CD14-positive monocyte (primary cell): ENCODE results near the gene TNFRSF19. TPM values are rescaled to one million over a fixed set of nuclear protein-coding genes. Genes with fewer than 3 reads are reported as not detected.

Source experiments
- DNase-seq, 3 donors: peaks; one replicate each; pipeline ENCODE4 v3.0.0-alpha.2; 2011 to 2022
- H2AFZ ChIP-seq: 2 replicates; pipeline ENCODE4 v1.6.0; 2012; ENCODE audit warnings: mild to moderate bottlenecking, low read depth, low read length, inconsistent platforms; ENCODE audit not compliant: insufficient read depth, poor library complexity, severe bottlenecking
- H3K27ac ChIP-seq, 2 donors: 1 replicate in 1 of 2; 2 replicates in 1 of 2; pipeline ENCODE4 v1.5.1; 2012 to 2013; ENCODE audit warnings: low read length in 2 of 2, control low read depth in 1 of 2, inconsistent platforms in 1 of 2, low read depth in 1 of 2, mild to moderate bottlenecking in 1 of 2
- H3K27me3 ChIP-seq, 2 donors: one replicate each; pipeline versions ENCODE4 v1.6.0 to v1.6.1; 2011 to 2013; ENCODE audit warnings: low read length in 2 of 2; ENCODE audit not compliant: control insufficient read depth in 2 of 2, insufficient read depth in 2 of 2
- H3K36me3 ChIP-seq, 2 donors: replicated peaks in 1 of 2; 1 replicate in 1 of 2; 2 replicates in 1 of 2; pipeline versions ENCODE4 v1.5.1 to v1.6.1; 2012 to 2013; ENCODE audit warnings: low read length in 2 of 2, control low read depth in 1 of 2, inconsistent platforms in 1 of 2, mild to moderate bottlenecking in 1 of 2; ENCODE audit not compliant: insufficient read depth in 2 of 2, control insufficient read depth in 1 of 2
- H3K4me1 ChIP-seq, 2 donors: 1 replicate in 1 of 2; 2 replicates in 1 of 2; pipeline versions ENCODE4 v1.5.1 to v1.6.1; 2012 to 2013; ENCODE audit warnings: low read length in 2 of 2, control low read depth in 1 of 2, inconsistent platforms in 1 of 2, mild to moderate bottlenecking in 1 of 2, moderate library complexity in 1 of 2; ENCODE audit not compliant: insufficient read depth in 2 of 2, control insufficient read depth in 1 of 2
- H3K4me2 ChIP-seq: replicated peaks from 2 replicates; pipeline ENCODE3; 2012; ENCODE audit warnings: low read length, moderate library complexity, mild to moderate bottlenecking; ENCODE audit not compliant: poor library complexity, severe bottlenecking; ENCODE audit errors: extremely low read depth
- H3K4me3 ChIP-seq, 3 experiments: fragments of 200-600 bp in 1 of 3; sonication (generic) in 1 of 3; replicated peaks in 1 of 3; 1 replicate in 2 of 3; 2 replicates in 1 of 3; pipeline ENCODE4 v1.5.1; 2011 to 2013; ENCODE audit warnings: low read length in 3 of 3, mild to moderate bottlenecking in 3 of 3, control low read depth in 2 of 3, low read depth in 2 of 3, inconsistent platforms in 1 of 3, moderate library complexity in 1 of 3
- H3K79me2 ChIP-seq: 2 replicates; pipeline ENCODE4 v1.6.0; 2012; ENCODE audit warnings: mild to moderate bottlenecking, control low read depth, inconsistent platforms, low read length, moderate library complexity; ENCODE audit not compliant: insufficient read depth
- H3K9ac ChIP-seq: 2 replicates; pipeline ENCODE4 v1.6.0; 2017; ENCODE audit warnings: low read length, mild to moderate bottlenecking; ENCODE audit not compliant: insufficient read depth, poor library complexity, severe bottlenecking
- H3K9me3 ChIP-seq, 2 donors: replicated peaks in 1 of 2; 1 replicate in 1 of 2; 2 replicates in 1 of 2; pipeline versions ENCODE4 v1.5.1 to v1.6.1; 2012 to 2013; ENCODE audit warnings: low read length in 2 of 2, control low read depth in 1 of 2; ENCODE audit not compliant: control insufficient read depth in 1 of 2, insufficient read depth in 1 of 2
- H4K20me1 ChIP-seq: 2 replicates; pipeline ENCODE4 v1.6.0; 2012; ENCODE audit warnings: mild to moderate bottlenecking, low read length, control low read depth, moderate library complexity; ENCODE audit not compliant: insufficient read depth
- H3K27ac Mint-ChIP-seq, 7 donors: one replicate each; pipeline ENCODE4 v1.8.0; 2020; ENCODE audit warnings: mild to moderate bottlenecking in 7 of 7, mixed read lengths in 7 of 7, moderate library complexity in 6 of 7, inconsistent platforms in 2 of 7
- H3K27me3 Mint-ChIP-seq, 3 donors: one replicate each; pipeline ENCODE4 v1.8.0; 2021 to 2022; ENCODE audit warnings: low read depth in 3 of 3, mild to moderate bottlenecking in 3 of 3, mixed read lengths in 3 of 3, moderate library complexity in 3 of 3, inconsistent platforms in 1 of 3
- H3K36me3 Mint-ChIP-seq, 2 donors: one replicate each; pipeline ENCODE4 v1.8.0; 2020; ENCODE audit warnings: mixed read lengths in 2 of 2, inconsistent platforms in 1 of 2, mild to moderate bottlenecking in 1 of 2
- H3K4me1 Mint-ChIP-seq: one replicate; pipeline ENCODE4 v1.8.0; 2020; ENCODE audit warnings: mild to moderate bottlenecking, mixed read lengths
- H3K4me3 Mint-ChIP-seq, 2 donors: one replicate each; pipeline ENCODE4 v1.8.0; 2020; ENCODE audit warnings: mild to moderate bottlenecking in 2 of 2, mixed read lengths in 2 of 2, moderate library complexity in 1 of 2
- H3K9me3 Mint-ChIP-seq, 7 donors: one replicate each; pipeline ENCODE4 v1.8.0; 2020 to 2022; ENCODE audit warnings: mixed read lengths in 7 of 7, mild to moderate bottlenecking in 6 of 7, moderate library complexity in 6 of 7, inconsistent platforms in 2 of 7
- CTCF ChIP-seq: fragments of 200-600 bp; IDR thresholded peaks from one replicate; pipeline ENCODE4 v1.8.0; 2022; ENCODE audit warnings: antibody characterized with exemption, mild to moderate bottlenecking
- WGBS: methylation state at CpG from one replicate; pipeline ENCODE4 v1.1.5; 2013; ENCODE audit warnings: missing lambda C conversion rate; ENCODE audit not compliant: insufficient coverage; 5-methylcytosine and 5-hydroxymethylcytosine counted together
- intact Hi-C, 2 donors: fragments of 100-400 bp; cut with micrococcal nuclease; formaldehyde crosslinking; loops; one replicate each; pipeline versions ENCODE4 v1.15.0 to v1.15.1; 2023
- polyA plus RNA-seq, 3 donors: library from polyadenylated mRNA; depleted of rRNA in 1 of 3; unstranded in 2 of 3; stranded (reverse) in 1 of 3; fragments of 300-500 nt in 2 of 3; fragments of >200 nt in 1 of 3; fragmentation: Illumina TruSeq in 2 of 3; gene quantifications; 1 replicate in 2 of 3; 2 replicates in 1 of 3; pipeline ENCODE4 v1.2.3, GENCODE V29; 2012 to 2021

Gene TNFRSF19
- polyA plus RNA-seq, 3 donors = 0.11 TPM; not detected in 2

DNA sequence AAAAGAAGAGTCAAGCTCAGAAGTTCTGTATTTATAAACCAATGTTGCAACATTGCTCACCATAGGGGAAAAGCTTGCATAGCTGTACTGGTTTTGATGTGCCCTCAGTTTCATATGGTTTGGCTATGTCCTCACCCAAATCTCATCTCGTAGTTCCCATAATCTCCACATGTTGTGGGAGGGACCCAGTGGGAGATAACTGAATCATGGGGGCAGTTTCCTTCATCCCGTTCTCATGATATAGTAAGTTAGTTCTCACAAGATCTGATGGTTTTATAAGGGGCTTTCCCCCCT, 73.9 kb downstream of the TNFRSF19 start:
- Histone ChIP-seq H3K36me3 (no peaks in the 10 kb centered on the region), H3K4me1 (no peaks in the 10 kb centered on the region), H3K27me3 (no peaks in the 10 kb centered on the region), H3K27ac (no peak overlapping the region), H3K9me3 (peaks cover 0 to 7% of the 10 kb centered on the region in 2 donors), H4K20me1 (no peaks in the 10 kb centered on the region), H3K9ac (no peak overlapping the region), H3K79me2 (no peaks in the 10 kb centered on the region), H3K4me3 (no peak overlapping the region), H3K4me2 (no peak overlapping the region), H2AFZ (no peak overlapping the region)
- intact Hi-C loops = no loop called here
- DNase-seq = no peak
- Mint-ChIP-seq H3K4me3 (no peak overlapping the region), H3K36me3 (no peaks in the 10 kb centered on the region), H3K9me3 (peaks cover 11 to 15% (median 12%) of the 10 kb centered on the region in 7 donors), H3K27ac (no peak overlapping the region), H3K4me1 (peaks cover 3% of the 10 kb centered on the region), H3K27me3 (no peaks in the 10 kb centered on the region)
- no CpG with 5 or more reads among the region's 2 CpGs for WGBS
- no peak for TF ChIP-seq CTCF

- Histone ChIP-seq H3K36me3 (no peaks in the 10 kb centered on the region), H3K9ac (no peak overlapping the region), H4K20me1 (no peaks in the 10 kb centered on the region), H3K4me2 (no peak overlapping the region), H3K27ac (no peak overlapping the region), H3K27me3 (no peaks in the 10 kb centered on the region), H3K9me3 (peaks cover 0 to 7% of the 10 kb centered on the region in 2 donors), H2AFZ (no peak overlapping the region), H3K4me1 (no peaks in the 10 kb centered on the region), H3K4me3 (no peak overlapping the region), H3K79me2 (no peaks in the 10 kb centered on the region)
- no peak for TF ChIP-seq CTCF
- Mint-ChIP-seq H3K9me3 (peaks cover 11 to 15% (median 13%) of the 10 kb centered on the region in 7 donors), H3K4me1 (peaks cover 3% of the 10 kb centered on the region), H3K27me3 (no peaks in the 10 kb centered on the region), H3K4me3 (no peak overlapping the region), H3K36me3 (no peaks in the 10 kb centered on the region), H3K27ac (no peak overlapping the region)
- intact Hi-C loops = no loop called here
- 100% methylated on average over 3 of the region's 5 CpGs for WGBS
- DNase-seq = no peak
Measured at GRCh38 chr13:23644527-23645138, 74.4 kb downstream of the TNFRSF19 start.
